Stimulated activated CD4-positive, alpha-beta T cell treated with anti-CD3 and anti-CD28 coated beads, Interleukin-2, amount 100 ng/mL, for 48 hours (primary cell): ENCODE measurements around the gene EYA4.

Experiments
- DNase-seq, 2 donors: peaks; one replicate each; pipeline ENCODE4 v3.0.0-alpha.2; 2020

Gene EYA4

GRCh38 chr6:133241086-133241900 is at the start of gene EYA4:
Gene EYA4, plus strand, starts transcription at chr6:133241357. Its CDS starts 33,424 bp downstream, at chr6:133274781.
- DNase-seq, result no peak

GRCh38 chr6:133193396-133193795 is 47.8 kb upstream of the EYA4 start:
- no peak for DNase-seq

- DNase-seq, result no peak
Observed at GRCh38 chr6:133198725-133199124, 42.4 kb upstream of the EYA4 start.

DNA sequence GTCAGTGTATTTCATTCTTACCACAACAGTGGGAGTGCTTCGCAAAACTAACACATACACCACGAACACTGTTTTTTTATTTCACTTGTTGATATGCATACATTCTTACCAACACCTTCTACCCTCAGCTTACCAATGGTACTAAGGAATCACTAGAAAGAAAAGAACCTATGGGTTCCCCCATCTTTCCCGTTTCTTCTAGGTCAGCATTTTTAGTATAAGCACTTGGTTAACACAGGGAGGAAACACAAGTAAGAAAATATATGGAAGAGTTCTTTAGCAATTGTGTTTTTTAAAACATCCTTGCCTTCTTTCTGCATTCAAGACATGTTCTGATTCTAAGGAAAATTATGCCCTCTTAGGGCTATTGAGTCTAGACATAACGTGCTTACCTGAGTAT is 39.9 kb upstream of the EYA4 start:
- DNase-seq, result no peak

GRCh38 chr6:133202610-133203343 is 38.4 kb upstream of the EYA4 start:
- DNase-seq, result no peak

- DNase-seq, result no peak
Observed at GRCh38 chr6:133203344-133203697, 37.8 kb upstream of the EYA4 start.

DNA sequence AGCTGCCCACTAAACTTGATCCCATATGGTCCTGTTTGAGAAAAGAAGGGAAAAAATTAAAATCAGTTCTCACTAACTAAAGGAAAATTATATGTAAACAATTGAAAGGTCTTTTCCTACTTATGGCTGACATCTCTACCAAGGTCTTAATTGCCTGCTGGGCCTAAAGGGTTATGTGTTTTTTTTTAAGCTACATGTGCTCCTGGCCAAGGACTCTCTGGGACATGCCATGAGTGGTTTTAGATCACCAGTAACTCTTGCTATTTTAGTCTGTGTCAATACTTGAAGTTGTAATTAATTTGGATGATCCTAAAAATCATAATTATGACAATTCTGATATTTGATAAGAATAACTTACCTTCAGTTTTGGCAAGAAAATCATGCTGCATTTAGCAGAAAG is 35.9 kb upstream of the EYA4 start:
- no peak for DNase-seq

- no peak for DNase-seq
Observed at GRCh38 chr6:133206942-133207341, 34.2 kb upstream of the EYA4 start.

- DNase-seq, result no peak
Observed at GRCh38 chr6:133207754-133208153, 33.4 kb upstream of the EYA4 start.

- no peak for DNase-seq
Observed at GRCh38 chr6:133208183-133208755, 32.9 kb upstream of the EYA4 start.

- DNase-seq, result no peak
Observed at GRCh38 chr6:133214267-133214666, 26.9 kb upstream of the EYA4 start.

GRCh38 chr6:133218852-133219251 is 22.3 kb upstream of the EYA4 start:
- no peak for DNase-seq

- DNase-seq, result no peak
Observed at GRCh38 chr6:133223452-133224029, 17.6 kb upstream of the EYA4 start.

- DNase-seq, result no peak
Observed at GRCh38 chr6:133225560-133225959, 15.6 kb upstream of the EYA4 start.

DNA sequence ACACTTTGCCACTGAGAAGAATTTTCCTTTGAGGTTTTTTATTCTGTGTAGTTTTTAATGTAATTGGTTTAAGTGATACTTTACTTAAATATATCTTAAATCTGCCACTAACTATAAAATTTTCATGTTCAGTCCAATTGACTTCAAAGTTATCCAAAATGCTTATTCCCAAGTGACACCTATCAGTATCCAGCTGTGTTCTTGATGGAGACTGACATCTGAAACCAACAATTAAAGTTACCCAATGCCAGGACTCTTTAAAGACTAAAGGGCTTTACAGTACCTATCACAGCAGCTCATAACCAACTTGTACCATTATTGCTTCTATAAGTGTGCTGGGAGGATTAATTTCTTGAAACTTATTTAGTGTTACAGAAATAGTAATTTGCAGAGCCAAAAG is 13.8 kb upstream of the EYA4 start:
- no peak for DNase-seq

DNA sequence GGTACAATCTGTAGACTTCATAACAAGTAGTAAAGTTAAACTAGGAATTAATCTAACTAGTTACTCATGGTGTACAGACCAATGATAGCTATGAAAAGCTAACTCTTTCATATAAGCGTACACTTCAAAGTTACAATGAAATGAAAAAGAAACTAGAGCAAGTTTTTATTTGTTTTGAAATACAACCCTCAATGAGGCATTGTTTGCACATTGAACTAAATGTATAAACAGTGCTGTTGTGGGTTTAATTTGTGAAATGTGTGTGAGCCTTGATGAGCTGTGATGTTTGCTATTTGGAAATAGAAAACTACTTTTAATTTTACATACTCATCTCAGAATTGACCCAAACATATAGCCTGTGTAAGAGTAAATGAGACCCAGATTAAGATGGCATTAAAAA is 11.1 kb upstream of the EYA4 start:
- DNase-seq, result no peak

- no peak for DNase-seq
Observed at GRCh38 chr6:133235221-133235620, 5.9 kb upstream of the EYA4 start.

- no peak for DNase-seq
Observed at GRCh38 chr6:133236932-133237331, 4.2 kb upstream of the EYA4 start.

- no peak for DNase-seq
Observed at GRCh38 chr6:133240511-133241085, 559 bp upstream of the EYA4 start.

- DNase-seq, result no peak
Observed at GRCh38 chr6:133241901-133242636, 912 bp downstream of the EYA4 start.

- no peak for DNase-seq
Observed at GRCh38 chr6:133242637-133243585, 1.8 kb downstream of the EYA4 start.
